Measurements from ENCODE around the gene RAB35.

Gene RAB35

DNA sequence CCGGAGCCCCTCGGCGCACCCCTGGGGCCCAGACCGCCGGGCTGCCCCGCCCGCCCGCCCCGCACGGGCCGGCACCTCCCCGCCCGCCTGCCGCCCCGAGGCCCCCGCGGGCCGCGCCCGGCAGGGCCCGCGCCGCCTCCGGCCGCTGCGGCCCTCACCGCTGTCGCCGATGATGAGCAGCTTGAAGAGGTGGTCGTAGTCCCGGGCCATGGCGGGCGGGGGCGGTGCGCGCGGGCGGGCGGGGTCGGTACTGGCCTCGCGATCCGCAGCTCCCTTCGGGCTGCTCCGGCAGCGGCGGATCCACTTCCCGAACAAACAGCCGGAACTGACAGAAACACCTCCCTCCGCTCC lies at the start of gene RAB35:
Gene RAB35 (minus strand): TSS at position 313 of the 351 bp plus-strand sequence. CDS start 103 bp downstream, at position 210.
- no peak for DNase-seq

DNA sequence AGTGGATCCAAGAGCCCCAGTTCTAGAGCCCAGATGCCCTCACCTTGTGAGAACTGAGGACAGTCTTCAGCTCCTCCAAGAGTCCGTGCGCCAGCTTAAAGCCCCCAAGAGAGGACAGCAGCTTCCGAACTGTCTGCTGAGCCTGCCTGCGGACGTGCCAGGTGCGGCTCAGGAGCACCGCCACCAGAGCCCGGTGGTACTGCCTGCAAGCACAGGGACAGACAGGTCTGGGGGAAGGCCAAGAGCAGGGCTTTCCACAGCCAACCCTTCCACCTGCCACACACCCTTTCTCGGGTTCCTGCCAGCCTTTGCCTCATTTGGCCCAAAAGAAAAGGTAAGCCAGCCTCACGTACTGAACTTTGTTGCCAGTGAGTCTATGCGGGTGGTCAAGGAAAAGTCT lies 47.7 kb upstream of the RAB35 start:
- no peak for DNase-seq

DNA sequence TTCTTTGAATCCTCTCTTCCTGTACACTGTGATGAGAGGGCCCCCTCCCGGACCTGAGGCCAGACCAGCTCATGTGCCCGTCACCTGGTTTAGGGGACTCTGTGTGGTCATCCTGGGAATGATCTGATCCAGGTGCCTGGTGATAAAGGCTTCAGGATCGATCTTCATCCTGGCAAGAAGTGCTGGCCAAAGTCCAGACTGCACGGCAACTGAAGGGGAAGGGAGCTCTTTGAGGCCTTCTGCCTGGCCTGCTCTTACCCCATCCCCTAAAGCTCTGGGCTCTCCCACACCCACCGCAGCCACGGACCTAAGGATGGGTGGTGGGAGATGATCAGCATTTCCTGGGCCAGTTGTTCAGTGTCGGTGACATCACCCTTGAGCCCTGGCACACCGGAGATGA lies 46.2 kb upstream of the RAB35 start:
- DNase-seq = no peak

DNA sequence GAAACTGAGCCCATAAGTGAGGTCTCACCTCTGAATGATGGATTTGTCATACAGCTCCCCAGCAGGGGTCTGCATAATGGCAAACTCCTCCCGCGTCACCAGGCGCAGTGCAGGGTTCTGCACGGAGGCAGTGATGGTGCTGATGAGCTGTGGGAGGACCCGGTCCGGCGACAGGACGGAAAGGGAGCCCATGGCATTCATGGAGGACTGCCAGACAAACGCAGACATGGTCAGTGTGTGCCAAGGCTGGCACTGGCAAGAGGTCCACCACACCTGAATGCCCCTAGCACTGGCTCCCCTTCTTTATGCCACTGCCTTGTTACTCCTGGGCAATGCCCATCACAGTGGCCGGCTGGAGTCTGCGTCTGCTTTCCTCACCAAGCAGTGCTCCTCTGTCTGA lies 45.3 kb upstream of the RAB35 start:
- no peak for DNase-seq

DNA sequence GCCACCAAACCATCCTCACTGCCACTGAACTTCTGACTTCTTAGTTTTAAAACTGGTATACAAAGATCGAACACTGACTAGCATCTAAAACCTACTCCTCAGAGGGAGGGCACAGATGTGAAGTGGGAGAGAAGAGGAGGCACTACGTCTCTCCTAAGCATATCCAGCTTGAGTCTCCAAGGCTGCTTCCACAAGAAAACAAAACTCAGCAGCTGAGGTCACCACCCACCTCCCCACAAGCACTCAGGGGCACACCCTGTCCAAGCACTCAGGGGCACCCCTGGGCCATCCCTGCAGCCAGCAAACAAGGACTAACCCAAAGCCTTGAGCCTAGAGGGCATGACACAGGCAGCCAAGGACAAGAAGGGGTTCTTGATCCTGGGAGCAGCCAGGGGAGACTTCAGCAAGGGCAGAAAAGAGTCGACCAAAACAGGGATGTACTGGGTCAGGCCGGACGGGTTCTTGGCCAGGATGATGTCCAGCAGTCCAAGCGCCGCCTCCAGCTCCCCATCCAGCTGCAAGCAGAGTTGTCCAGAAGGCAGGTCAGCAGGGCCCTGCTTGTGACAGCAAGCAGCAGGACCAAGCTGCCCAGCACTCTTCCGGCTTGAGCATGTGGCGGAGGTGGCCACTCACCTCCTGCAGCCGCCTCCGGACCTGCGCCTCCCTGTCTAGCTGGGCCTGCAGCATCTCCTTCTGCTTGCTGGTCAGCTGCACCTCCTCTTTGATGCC lies 43.1 kb upstream of the RAB35 start:
- DNase-seq = no peak

DNA sequence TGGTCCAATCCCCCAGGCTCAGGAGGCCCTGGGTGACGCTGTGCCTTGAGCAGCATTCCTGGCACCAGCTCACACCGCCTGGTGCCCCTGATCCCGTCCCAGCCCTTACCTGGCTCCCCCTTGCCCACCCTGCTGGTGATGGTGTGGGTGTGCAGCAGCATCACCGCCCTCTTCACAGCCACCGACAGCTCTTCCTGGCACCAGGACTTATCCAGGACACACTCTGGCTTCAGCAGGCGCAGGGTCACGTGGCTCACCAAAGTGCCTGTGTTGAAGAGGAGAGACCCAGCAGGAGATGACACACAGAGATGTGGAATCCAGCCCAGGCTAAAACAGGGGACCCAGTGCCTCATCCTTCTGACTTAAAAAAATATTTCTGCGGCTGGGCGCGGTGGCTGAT lies 41.8 kb upstream of the RAB35 start:
- no peak for DNase-seq

DNA sequence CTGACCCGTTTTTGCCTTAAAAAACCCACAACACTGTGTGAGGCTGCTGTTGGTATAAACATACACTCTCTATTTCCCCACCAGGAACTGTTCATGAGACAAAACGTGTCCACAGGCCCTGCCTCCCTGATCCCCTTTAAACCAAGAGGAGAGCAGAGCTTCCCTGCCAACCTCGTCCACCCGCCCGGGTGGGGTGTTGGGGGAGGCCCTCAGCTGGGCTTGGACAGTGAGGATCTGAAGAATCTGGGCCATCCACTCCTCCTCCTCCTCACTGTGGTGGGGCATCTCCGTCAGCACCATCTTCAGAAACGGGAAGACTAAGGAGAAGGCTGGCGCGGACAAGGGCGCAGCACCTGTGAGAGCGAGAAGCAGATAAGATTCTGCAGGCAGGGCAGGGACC lies 41.1 kb upstream of the RAB35 start:
- DNase-seq = no peak

DNA sequence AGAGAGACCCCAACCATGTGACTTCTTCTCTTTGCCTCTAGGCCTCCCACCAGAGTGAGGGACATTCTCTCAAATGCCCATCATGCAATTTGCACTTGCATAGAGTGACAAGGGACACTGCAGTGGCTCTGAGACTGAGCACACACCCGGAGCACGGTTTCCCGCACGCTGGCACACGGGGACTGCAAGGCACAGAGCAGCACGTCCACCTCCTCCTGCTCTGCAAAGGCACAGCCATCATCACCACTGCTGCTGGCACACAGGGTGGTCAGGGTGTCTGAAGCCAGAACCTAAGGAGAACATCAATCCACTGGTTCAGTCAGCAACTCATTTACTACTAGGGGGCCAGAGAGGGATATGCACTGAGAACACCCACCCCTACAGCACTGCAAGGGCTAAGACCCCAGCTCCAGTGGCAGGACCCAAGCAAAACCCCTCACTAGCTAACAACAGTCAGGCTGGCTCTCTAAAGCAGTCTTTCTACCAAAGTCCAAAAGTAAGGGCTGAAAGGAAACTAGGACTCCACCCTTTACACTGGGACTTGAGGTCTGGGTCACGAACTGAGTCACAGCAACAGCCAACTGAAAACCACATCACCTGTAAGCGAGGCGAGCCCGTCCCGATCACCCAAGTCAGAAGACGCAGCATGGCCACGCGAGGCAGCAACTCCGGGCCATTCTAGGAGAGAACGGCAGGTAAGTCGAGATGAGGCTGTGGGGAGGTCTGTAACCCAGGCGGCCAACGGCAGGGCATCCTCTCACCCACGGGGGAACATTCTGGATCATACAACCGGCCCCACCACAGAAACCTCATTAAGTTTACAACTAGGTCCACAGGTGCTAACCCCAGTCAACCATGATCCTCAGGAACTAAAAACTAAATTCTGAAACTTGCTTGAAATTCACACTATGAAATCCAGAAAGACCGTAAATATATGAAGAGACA lies 40.0 kb upstream of the RAB35 start:
- no peak for DNase-seq

DNA sequence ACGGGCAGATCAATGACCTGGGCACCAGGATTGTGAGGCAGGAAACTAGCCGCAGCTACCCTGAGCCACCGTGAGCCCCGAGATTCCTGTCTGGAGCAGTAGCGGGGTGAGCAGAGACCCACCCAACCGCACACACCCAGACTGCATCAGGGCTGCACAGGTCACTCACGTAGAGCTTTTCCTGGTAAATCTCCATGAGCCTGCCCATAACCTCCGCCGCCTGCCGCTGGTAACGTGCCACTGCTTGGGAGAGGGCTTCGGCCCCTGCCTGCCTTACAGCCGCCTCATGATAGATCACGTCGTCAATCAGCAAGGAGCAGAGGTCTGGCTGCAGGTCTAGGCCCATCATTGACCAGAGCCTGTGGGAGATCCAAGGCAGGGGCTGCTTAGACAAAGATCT lies 38.5 kb upstream of the RAB35 start:
- DNase-seq = no peak

DNA sequence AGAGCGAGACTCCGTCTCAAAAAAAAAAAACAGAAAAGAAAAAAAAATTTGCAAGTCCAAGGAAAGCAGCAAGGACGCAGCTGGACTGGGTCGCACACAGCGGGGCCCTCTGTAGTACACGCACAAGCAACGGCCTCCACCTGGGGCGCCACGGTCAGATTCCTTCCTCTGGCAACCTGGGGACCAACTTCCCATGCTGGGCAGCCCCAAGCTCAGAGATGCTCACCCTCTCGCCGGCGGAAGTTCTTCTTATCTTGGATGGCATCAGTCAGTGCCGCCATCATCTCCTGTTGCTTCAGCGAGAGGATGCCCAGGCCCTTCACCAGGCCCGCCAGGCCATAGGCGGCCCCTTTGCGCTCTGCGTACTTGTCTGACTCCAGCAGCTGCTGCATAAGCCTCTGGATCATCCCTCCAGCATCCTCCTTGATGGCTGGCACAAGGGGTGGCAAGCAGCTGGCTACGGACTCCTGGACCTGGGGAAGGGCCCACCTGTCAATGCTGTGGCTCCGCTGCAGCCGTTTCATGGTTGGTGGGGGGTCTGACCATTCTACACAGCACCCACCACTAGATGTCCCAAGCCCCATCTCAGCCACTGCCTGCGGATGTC lies 34.5 kb upstream of the RAB35 start:
- no peak for DNase-seq

DNA sequence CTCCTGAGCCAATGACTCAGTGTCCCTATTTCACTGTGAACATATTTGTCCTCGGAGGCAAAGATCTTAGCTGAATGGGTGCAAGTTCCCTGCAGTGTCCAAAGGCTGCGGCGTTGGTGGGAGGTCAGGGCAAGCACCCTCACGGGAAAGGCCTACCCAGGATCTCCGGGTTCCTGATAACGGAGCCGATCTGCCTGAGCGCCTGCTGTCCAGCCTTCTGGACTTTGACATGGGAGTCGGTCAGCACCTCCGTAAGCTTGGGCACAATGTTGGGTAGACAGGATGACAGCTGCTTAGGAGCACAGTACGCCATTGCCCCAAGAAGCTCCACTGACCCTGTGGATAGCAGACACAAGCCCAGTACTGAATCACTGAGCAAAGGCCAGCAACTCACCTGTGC lies 31.5 kb upstream of the RAB35 start:
- DNase-seq = no peak

DNA sequence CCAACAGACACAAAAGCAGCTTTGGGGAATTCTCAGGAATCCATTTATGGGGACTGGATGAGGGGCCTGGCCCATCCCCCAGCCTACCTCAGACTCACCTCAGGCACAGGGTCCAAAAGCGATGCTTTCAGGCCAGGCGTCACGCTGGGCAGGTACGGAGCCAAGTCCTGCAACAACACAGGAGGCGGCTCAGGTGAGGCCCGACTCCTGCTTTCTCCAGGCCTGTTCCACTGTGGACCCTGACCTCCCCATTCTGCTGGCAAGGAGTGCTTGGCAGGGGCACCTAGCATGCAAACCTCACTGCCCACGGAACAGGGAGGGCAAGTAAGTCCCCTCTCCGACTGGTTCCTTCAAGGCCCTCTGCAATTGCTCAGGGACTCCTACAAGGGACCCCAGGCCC lies 28.6 kb upstream of the RAB35 start:
- DNase-seq = no peak

DNA sequence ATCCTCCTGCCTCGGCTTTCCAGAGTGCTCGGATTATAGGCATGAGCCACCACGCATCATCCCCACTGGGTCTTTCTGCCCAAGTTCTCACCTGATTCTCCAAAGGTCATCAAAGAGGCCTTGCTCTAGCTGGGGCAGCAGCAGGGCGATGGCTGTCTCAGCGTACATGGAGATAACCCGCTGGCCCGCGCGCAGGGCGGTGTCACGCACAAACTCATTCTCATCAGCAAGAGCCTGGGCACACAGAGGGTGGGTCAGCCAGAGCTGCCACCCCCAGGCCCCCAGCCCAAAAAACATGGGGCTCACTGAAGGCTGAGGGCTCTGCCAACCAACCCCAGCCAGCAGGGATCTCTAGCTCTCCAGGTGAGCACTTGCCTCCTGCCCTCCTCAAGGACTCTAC lies 27.7 kb upstream of the RAB35 start:
- no peak for DNase-seq

DNA sequence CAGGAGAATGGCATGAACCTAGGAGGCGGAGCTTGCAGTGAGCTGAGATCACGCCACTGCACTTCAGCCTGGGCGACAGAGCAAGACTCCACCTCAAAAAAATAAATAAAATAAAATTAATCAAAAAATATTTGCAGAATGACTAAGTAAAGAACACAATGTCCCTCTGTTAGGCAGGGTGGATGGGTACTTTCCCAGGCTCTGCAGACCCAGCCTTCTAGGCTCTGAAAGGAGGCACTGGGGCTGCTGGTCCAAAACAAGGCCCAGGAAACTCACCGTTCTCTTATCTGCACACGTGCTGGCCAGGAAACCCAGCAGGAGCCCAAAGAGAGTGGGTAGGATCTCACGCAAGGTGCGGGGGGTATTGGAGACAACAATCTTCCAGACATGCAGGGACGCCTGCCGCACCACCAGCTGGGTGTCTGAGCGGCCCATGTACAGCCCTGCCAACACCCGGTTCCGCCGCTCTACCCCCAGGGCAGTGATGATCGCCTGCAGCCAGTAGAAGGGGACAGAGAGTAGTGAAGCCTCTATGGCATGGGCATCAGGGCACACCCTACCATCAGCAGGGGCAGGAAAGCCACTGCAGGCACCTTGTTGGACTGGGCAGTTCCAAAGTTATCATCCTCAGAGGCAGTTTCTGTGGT lies 25.8 kb upstream of the RAB35 start:
- no peak for DNase-seq

DNA sequence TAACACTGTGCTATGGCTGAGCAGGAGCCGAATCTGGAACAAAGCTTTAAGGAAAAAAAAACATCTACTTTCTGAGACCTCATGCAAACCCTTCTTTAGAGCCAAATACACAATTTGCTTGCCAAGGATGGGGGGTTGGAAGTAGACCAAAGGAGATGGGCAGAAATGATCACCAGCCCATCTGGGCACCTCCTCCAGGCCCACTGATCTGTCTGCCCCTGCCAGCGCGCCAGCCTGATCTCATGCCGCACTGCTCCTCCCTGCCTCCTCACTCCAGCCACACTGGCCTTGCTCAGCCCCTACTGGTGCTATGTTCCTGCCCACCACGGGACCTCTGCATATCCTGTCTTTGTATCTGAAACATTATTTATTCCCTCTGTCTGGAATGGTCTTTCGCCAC lies 24.8 kb upstream of the RAB35 start:
- no peak for DNase-seq

DNA sequence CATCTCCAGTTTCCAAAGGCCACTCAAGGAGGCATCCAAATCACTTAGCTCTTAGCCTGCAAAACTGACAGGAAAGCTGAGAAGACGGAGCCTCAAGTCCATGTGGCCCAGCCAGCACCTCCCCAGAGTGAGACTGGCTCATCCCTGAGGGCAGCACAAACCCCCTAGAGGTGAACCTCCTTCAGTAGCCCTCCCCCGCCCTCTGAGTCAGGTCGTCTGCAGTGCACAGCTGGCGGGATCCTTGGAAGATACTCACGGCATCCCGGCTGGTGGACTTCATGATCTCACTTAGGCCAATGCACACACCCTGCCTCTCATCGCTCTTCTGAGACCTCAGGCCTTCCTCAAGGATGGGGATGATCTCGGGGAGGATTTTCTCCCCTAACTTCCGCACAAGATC lies 24.1 kb upstream of the RAB35 start:
- no peak for DNase-seq

DNA sequence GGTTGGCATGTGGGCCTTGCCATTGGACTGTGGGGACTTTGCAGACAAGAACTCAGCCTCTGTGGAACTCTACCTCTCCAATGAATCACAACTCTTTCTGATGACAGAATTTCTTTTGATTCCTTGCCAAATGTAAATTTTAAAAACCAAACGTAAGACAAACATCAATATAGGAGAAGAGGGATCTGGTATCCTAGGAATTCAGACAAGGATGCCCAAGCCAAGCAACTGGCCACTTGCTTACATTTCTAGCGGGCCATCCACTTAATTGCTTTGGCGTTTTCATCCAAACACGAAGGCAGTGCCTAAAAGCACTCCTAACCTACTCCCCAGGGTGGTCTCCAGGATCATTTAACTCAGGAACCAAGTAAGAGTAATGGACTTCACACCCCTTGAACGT lies 23.4 kb upstream of the RAB35 start:
- DNase-seq = no peak

DNA sequence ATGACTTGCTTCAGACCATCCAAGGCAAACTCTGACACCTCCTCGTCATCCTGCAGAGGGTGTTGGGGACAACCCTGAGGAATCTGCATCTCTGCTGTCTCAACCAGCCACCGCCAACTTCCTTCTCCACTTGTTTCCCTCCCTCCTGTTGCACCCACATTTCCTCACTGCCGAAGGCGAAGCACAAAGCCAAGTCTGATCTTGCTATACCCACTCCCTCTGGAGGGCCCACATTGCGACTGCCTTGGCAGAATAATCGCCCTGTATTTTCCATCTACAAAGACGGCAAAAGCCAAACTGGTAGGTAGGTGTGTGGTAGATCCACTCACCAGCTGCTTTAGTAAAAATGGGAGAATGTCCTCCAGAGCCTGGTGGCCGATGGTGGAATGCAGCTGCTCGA lies 21.8 kb upstream of the RAB35 start:
- no peak for DNase-seq

DNA sequence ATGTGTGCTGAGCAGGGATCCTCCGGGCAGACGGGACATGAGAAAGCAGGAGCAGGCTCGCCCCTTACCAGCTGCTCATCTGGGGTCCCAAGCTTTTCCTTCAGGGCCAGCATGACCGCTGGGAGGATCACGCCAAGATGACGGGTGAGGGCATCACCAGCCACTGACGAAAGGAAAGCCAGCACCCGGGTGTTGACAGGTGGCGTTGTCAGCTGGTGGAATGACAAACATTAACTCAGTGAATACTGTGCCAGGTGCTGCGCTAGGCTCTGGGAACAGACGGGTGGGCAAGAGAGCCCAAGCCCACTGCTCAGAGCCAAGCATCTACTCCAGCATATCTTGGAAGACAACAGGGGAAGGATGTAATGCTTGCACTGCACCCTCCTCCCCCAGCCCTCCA lies 21.3 kb upstream of the RAB35 start:
- no peak for DNase-seq

DNA sequence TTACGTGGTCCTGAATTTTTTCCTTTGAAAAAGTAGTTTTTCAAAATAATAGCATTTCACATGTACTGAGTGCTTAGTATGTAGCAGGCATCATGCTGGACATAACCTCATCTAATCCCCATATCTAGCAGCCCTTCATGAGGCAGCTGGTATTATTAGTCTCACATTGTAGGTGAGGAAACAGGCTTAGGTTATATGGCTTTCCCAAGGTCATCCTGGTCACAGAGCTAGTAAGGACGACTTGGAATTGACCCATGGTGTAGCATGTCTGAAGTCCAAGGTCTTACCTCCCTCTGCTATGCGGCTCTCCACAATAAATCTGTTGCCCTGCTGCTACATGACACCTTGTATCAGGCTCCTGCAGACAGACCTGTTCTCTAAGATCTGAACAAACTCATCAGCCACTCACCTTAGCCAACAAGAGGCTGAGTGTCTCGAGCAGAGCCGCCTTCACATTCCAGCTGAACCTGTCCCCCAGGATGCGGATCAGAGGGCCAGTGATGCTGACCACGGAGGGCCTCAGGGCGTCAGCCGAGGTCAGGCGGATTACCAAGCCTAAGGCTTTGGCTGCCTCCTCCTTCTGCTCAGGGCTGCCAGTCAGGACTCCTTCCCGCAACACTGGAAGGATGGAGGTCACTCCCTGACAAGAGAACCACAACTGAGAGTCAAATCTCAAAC lies 19.7 kb upstream of the RAB35 start:
- no peak for DNase-seq

DNA sequence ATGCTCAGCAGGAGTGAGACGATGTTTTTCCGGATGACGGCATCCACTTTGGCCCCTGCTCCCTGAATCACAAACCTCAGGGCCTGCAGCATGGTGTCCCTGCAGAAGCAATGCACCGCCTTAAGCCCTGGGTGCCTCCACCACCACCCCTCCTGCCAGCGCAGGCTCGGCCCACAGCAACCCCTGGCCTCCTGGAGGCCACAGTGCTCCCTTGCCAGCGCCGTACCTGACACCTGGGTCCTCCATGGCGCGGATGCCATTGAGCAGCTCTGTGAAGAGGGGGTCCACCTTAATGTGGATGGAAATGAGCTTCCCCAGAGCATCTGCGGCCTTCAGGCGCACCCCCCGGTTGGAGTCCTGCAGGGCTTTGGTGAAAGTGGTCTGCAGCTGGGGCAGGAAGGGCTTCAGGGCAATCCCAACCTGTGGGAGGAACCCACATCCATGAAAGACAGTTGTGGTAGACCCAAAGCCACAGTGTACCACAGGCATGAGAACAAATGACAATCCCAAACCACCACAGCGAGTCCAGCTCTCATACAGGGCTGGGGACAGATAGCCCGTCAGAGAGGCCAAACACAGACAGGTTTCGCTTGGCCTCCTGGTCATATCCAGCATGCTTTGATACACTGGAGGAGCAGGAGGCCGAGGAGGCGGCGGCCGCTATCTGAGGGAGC lies 17.9 kb upstream of the RAB35 start:
- no peak for DNase-seq

DNA sequence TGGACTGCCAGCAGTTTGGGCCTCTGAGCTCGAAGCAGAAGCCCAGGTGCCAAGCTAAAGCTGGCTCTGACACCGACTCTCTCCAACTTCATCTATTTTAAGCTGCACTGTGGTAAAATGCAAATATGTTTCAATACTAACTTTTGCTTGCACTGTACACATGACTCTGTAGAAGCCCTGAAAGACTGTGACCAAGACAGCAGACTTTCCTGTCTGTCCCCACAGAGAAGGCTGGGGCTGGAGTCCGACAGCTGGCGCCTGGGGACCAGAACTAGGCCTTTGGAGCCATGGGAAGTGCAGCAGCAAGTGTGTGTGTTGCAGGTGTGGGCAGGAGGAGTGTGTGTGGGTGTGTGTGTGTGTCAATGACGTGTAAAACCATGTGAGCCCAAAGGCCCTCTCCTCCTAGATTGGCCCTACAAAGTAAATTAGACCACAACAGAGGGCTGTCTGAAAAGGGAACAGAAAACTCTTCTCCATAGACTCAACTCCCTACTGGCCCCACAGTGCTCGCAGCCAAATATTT lies 16.4 kb upstream of the RAB35 start:
- no peak for DNase-seq

Data from fibroblast of upper back skin (primary cell).